HG02852 (cell line): ENCODE measurements around the gene ALDH1L1.

Source experiments
- ATAC-seq: cut with Tn5 transposase; IDR thresholded peaks from one replicate; pipeline ENCODE4 v1.9.1; 2021; ENCODE audit warnings: mild to moderate bottlenecking, moderate library complexity; ENCODE audit not compliant: unreplicated experiment

ALDH1L1 gene

GRCh38 chr3:126060613-126061145, 119.7 kb downstream of the ALDH1L1 start:
- ATAC-seq: no peak

GRCh38 chr3:126058666-126059065, 121.7 kb downstream of the ALDH1L1 start:
- ATAC-seq: no peak

GRCh38 chr3:126057936-126058335, 122.5 kb downstream of the ALDH1L1 start:
- ATAC-seq: no peak

GRCh38 chr3:126057501-126057819, 122.9 kb downstream of the ALDH1L1 start:
- ATAC-seq: no peak

GRCh38 chr3:126056681-126057500, 123.5 kb downstream of the ALDH1L1 start:
- ATAC-seq: no peak

GRCh38 chr3:126056088-126056487, 124.3 kb downstream of the ALDH1L1 start:
- no peak for ATAC-seq

GRCh38 chr3:126054870-126055269, 125.5 kb downstream of the ALDH1L1 start:
- ATAC-seq: no peak

- no peak for ATAC-seq
These were observed 126.3 kb downstream of the ALDH1L1 start for GRCh38 chr3:126053949-126054569.
